MM.1S (cell line): ENCODE results near the gene BCR.

ENCODE experiments used
- DNase-seq: peaks from one replicate; pipeline ENCODE4 v3.0.0-alpha.2; 2015
- H2AFZ ChIP-seq: fragments of 300-600 bp; sonication (generic); 2 replicates; pipeline ENCODE4 v1.6.0; 2016; ENCODE audit warnings: antibody characterized with exemption, low read length
- H3F3A ChIP-seq: fragments of 300-600 bp; sonication (generic); 2 replicates; pipeline ENCODE4 v1.6.1; 2016; ENCODE audit warnings: mild to moderate bottlenecking, antibody characterized with exemption, low read length, moderate library complexity, mixed read lengths; ENCODE audit not compliant: insufficient read depth
- H3K27ac ChIP-seq: fragments of 300-600 bp; sonication (generic); 2 replicates; pipeline ENCODE4 v1.5.1; 2016; ENCODE audit warnings: mild to moderate bottlenecking, low read length
- H3K27me3 ChIP-seq: fragments of 300-600 bp; sonication (generic); replicated peaks from 2 replicates; pipeline ENCODE4 v1.6.0; 2016; ENCODE audit warnings: low read length; ENCODE audit not compliant: insufficient read depth
- H3K36me3 ChIP-seq: fragments of 300-600 bp; sonication (generic); replicated peaks from 2 replicates; pipeline ENCODE4 v1.6.1; 2016; ENCODE audit warnings: mild to moderate bottlenecking, low read length, mixed read lengths; ENCODE audit not compliant: insufficient read depth
- H3K4me1 ChIP-seq: fragments of 300-600 bp; sonication (generic); 2 replicates; pipeline ENCODE4 v1.6.1; 2016; ENCODE audit warnings: low read length, mixed read lengths
- H3K4me2 ChIP-seq: fragments of 300-600 bp; sonication (generic); 2 replicates; pipeline ENCODE4 v1.6.0; 2016; ENCODE audit warnings: low read depth, low read length
- H3K4me3 ChIP-seq: fragments of 300-600 bp; sonication (generic); 2 replicates; pipeline ENCODE4 v1.5.1; 2016; ENCODE audit warnings: low read length, mixed read lengths
- H3K79me2 ChIP-seq: fragments of 300-600 bp; sonication (generic); 2 replicates; pipeline ENCODE4 v1.6.1; 2016; ENCODE audit warnings: mixed run types, low read length, mixed read lengths
- H3K9ac ChIP-seq: fragments of 300-600 bp; sonication (generic); 2 replicates; pipeline ENCODE4 v1.6.1; 2016; ENCODE audit warnings: low read length, mixed read lengths
- H3K9me2 ChIP-seq: fragments of 300-600 bp; sonication (generic); replicated peaks from 2 replicates; pipeline ENCODE4 v1.6.1; 2016; ENCODE audit warnings: mild to moderate bottlenecking, low read length, mixed read lengths; ENCODE audit not compliant: insufficient read depth
- H3K9me3 ChIP-seq: fragments of 300-600 bp; sonication (generic); replicated peaks from 2 replicates; pipeline ENCODE4 v1.6.1; 2016; ENCODE audit warnings: mild to moderate bottlenecking, low read length, mixed read lengths; ENCODE audit not compliant: insufficient read depth
- H4K20me1 ChIP-seq: fragments of 300-600 bp; sonication (generic); 2 replicates; pipeline ENCODE4 v1.6.1; 2016; ENCODE audit warnings: mild to moderate bottlenecking, low read length, moderate library complexity, mixed read lengths; ENCODE audit not compliant: insufficient read depth
- EZH2 ChIP-seq: fragments of 300-600 bp; sonication (generic); optimal IDR thresholded peaks from 2 replicates; pipeline ENCODE3; 2017; ENCODE audit warnings: low read depth, mild to moderate bottlenecking, antibody characterized with exemption, low read length, mixed read lengths
- EZH2phosphoT487 ChIP-seq: fragments of 300-600 bp; sonication (generic); IDR thresholded peaks from 2 replicates; pipeline ENCODE4 v1.6.1; 2018; ENCODE audit warnings: antibody characterized with exemption, low read length
- TF ChIP-seq, protein P1 (sequence below): fragments of 300-600 bp; sonication (generic); IDR thresholded peaks from 2 replicates; pipeline ENCODE4 v1.5.1; 2016; ENCODE audit warnings: antibody characterized with exemption, low read length, mixed read lengths

BCR gene

DNA sequence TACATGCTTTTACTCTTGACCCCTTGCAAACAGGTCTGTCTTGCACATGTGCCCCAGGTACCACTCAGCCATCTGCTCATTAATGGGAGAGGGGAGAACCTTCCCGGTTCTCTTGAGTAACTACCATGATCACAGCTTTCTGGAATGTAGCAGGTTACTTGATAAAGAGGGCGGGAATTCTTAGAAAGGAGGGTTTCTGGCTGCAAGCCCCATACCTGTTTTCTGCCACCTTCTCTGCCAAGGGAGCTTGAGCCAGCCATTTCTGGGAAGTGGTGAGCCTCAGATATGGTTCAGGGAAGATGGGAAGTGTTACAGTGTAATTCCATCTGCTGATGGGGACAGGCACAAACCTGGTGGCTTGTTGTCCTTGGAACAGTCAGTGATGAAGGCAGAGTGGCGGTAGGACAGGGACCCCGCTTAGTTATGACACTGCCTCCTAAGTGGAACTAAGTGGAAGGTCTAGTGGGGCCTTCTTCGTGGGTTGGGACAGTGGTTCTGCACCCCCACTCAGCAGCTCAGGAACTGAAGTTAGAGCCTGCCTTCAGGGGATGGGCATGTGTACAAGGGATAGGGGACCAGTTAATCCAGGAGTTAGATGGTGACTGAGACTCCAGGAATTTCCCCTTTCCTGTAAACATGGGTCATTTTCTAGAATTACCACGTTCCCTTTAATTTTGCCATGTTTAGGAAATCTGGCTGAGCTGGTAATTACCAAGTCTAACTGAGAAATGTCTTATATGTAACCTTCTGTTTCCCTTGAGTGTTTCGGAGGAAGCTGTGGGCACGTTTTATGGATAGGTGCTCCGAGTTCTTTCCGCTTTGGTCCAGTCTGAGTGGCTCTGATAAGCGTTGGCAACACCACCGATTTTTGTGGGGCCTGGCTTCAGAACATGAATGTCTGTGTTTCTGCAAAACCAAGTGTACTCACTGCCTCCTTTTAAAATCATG lies 35.3 kb downstream of the BCR start:
- Histone ChIP-seq H3F3A (peaks cover 11% of the 10 kb centered on the region), H4K20me1 (peaks cover 94% of the 10 kb centered on the region), H3K9me3 (no peaks in the 10 kb centered on the region), H3K79me2 (peaks cover 99% of the 10 kb centered on the region), H3K27ac (no peak overlapping the region), H2AFZ (no peak overlapping the region), H3K36me3 (no peaks in the 10 kb centered on the region), H3K4me2 (no peak overlapping the region), H3K9ac (no peak overlapping the region), H3K4me1 (peaks cover 33% of the 10 kb centered on the region), H3K4me3 (no peak overlapping the region), H3K9me2 (no peaks in the 10 kb centered on the region), H3K27me3 (no peaks in the 10 kb centered on the region)
- DNase-seq = no peak
- TF ChIP-seq, protein P1, sequence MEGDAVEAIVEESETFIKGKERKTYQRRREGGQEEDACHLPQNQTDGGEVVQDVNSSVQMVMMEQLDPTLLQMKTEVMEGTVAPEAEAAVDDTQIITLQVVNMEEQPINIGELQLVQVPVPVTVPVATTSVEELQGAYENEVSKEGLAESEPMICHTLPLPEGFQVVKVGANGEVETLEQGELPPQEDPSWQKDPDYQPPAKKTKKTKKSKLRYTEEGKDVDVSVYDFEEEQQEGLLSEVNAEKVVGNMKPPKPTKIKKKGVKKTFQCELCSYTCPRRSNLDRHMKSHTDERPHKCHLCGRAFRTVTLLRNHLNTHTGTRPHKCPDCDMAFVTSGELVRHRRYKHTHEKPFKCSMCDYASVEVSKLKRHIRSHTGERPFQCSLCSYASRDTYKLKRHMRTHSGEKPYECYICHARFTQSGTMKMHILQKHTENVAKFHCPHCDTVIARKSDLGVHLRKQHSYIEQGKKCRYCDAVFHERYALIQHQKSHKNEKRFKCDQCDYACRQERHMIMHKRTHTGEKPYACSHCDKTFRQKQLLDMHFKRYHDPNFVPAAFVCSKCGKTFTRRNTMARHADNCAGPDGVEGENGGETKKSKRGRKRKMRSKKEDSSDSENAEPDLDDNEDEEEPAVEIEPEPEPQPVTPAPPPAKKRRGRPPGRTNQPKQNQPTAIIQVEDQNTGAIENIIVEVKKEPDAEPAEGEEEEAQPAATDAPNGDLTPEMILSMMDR = no peak
- no peak for TF ChIP-seq EZH2
- TF ChIP-seq EZH2phosphoT487 = no peak

DNA sequence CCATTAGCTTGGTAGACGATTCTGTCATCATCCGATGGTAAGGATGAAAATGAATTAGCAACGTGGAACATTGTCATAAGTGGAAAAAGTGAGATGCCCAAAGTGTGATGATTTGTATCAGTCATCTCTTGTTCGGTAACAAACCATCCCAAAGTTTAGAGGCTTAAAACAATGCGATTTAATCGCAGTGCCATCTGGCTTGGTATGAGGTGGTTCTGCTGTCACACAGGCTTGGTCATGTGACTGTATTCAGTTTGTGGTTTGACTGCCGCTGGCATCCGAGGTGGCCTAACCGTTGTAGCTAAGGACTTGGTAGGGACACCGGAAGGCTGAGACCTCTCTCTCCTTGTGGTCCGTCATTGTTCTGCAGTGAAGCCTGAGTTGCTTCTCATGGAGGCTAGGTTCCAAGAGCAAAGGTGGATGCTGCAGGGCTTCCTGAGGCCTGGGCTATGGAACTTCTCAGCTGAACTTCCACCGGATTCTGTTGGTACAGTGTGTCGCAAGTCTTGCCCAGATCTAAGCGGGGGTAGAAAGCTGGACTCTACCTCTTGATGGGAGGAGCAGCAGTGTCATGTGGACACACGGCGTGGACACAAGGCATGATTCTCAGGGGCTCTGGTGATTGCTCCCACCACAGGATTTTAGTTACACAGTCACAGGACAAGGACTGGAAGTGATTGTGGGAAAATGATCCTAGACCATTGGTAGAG lies 36.3 kb downstream of the BCR start:
- Histone ChIP-seq H3K9me2 (no peaks in the 10 kb centered on the region), H3K9ac (no peak overlapping the region), H3K4me3 (no peak overlapping the region), H3K27me3 (no peaks in the 10 kb centered on the region), H3K36me3 (no peaks in the 10 kb centered on the region), H3K27ac (no peak overlapping the region), H3K4me2 (no peak overlapping the region), H3F3A (peaks cover 11% of the 10 kb centered on the region; the same call in 1 of the 2 replicates), H2AFZ (no peak overlapping the region), H3K4me1 (peaks cover 39% of the 10 kb centered on the region), H3K9me3 (no peaks in the 10 kb centered on the region), H4K20me1 (peaks cover 98% of the 10 kb centered on the region), H3K79me2 (peaks cover 100% of the 10 kb centered on the region)
- DNase-seq = no peak
- TF ChIP-seq EZH2 = no peak
- TF ChIP-seq, protein P1 = no peak
- no peak for TF ChIP-seq EZH2phosphoT487

DNA sequence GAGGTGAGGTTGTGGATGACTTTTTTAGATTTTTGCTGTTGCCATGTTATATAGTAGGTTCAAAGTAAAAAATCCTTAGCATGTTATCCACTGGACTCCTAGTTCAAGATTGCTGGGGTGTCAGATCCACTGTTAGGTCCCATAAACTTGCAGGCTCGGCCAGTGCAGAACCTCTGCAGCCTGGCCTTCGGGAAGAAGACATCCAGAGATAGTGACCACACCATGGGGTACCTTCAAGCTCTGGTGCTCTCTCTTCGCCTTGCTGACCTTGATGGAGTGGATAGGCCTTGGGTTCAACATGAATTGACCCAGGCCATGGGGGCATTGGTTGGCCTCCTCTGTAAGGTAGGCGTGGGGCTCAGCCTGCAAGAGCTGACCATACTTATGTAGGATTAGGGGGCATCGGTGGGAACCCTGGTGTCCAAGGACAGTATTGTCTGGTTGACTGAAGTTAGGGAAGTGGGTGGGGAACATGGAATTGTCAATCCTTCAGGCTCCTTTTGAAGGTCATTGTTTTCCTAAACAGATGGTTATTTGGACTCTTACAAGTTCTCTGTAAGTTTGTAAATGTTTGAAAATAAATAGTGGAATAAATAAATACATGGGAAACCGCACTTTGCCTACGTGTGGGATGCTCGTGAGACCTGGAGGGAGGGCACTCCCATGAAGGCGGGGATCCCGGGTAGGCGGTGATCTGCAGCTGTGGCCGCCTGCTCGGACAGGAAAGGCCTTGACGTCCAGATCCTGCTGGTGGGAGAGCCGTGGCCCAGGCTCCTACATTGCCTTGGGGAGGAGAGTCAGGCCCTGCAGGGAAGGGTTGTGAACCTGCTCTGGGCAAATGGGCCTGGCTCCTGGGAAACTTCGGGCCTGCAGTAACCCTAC lies 37.1 kb downstream of the BCR start:
- Histone ChIP-seq H3K4me3 (no peak overlapping the region), H3K4me2 (no peak overlapping the region), H3K9me3 (no peaks in the 10 kb centered on the region), H3K27ac (no peak overlapping the region), H4K20me1 (peaks cover 97% of the 10 kb centered on the region), H3F3A (peaks cover 11% of the 10 kb centered on the region; the same call in 1 of the 2 replicates), H3K27me3 (no peaks in the 10 kb centered on the region), H3K9me2 (no peaks in the 10 kb centered on the region), H2AFZ (no peak overlapping the region), H3K79me2 (peaks cover 100% of the 10 kb centered on the region), H3K9ac (no peak overlapping the region), H3K36me3 (no peaks in the 10 kb centered on the region), H3K4me1 (peaks cover 39% of the 10 kb centered on the region)
- DNase-seq = no peak
- no peak for TF ChIP-seq EZH2
